ENCODE results near the gene MYZAP.

DNA sequence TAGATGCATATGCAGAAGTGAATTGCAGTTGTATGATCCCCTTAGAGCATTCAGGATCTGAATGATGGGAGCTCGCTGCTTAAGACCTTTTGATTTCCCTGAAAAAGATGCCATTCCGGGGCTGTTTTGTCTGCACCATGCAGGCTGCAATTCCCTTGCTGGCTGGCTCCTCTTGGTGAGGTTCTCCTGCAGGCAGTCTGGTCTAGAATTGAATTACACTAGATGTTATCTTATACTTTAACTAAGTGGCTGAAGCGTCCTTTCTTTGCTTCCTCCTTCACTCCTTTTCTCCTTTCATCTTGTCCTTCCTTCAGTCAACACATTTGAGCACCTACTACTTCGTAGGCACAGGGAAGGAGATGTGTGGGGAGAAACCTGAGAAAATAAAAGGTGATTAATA, 18.6 kb upstream of the MYZAP start:
- TF ChIP-seq GABPA (IDR thresholded peaks at IDR 0.05 in 1 of 2, conservative IDR thresholded peaks at IDR 0.05 in 1 of 2) = no peak
- no peak for TF ChIP-seq CTCF (IDR thresholded peaks at IDR 0.05; ENCODE audit: low read depth, low read length, missing input control)
- TF ChIP-seq, protein P1, sequence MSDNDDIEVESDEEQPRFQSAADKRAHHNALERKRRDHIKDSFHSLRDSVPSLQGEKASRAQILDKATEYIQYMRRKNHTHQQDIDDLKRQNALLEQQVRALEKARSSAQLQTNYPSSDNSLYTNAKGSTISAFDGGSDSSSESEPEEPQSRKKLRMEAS (IDR thresholded peaks at IDR 0.05) = no peak
- TF ChIP-seq, protein P2, sequence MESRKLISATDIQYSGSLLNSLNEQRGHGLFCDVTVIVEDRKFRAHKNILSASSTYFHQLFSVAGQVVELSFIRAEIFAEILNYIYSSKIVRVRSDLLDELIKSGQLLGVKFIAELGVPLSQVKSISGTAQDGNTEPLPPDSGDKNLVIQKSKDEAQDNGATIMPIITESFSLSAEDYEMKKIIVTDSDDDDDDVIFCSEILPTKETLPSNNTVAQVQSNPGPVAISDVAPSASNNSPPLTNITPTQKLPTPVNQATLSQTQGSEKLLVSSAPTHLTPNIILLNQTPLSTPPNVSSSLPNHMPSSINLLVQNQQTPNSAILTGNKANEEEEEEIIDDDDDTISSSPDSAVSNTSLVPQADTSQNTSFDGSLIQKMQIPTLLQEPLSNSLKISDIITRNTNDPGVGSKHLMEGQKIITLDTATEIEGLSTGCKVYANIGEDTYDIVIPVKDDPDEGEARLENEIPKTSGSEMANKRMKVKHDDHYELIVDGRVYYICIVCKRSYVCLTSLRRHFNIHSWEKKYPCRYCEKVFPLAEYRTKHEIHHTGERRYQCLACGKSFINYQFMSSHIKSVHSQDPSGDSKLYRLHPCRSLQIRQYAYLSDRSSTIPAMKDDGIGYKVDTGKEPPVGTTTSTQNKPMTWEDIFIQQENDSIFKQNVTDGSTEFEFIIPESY (IDR thresholded peaks at IDR 0.05) = no peak
- TF ChIP-seq, protein P3, sequence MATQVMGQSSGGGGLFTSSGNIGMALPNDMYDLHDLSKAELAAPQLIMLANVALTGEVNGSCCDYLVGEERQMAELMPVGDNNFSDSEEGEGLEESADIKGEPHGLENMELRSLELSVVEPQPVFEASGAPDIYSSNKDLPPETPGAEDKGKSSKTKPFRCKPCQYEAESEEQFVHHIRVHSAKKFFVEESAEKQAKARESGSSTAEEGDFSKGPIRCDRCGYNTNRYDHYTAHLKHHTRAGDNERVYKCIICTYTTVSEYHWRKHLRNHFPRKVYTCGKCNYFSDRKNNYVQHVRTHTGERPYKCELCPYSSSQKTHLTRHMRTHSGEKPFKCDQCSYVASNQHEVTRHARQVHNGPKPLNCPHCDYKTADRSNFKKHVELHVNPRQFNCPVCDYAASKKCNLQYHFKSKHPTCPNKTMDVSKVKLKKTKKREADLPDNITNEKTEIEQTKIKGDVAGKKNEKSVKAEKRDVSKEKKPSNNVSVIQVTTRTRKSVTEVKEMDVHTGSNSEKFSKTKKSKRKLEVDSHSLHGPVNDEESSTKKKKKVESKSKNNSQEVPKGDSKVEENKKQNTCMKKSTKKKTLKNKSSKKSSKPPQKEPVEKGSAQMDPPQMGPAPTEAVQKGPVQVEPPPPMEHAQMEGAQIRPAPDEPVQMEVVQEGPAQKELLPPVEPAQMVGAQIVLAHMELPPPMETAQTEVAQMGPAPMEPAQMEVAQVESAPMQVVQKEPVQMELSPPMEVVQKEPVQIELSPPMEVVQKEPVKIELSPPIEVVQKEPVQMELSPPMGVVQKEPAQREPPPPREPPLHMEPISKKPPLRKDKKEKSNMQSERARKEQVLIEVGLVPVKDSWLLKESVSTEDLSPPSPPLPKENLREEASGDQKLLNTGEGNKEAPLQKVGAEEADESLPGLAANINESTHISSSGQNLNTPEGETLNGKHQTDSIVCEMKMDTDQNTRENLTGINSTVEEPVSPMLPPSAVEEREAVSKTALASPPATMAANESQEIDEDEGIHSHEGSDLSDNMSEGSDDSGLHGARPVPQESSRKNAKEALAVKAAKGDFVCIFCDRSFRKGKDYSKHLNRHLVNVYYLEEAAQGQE (IDR thresholded peaks at IDR 0.05) = no peak
- no peak for TF ChIP-seq SP1 (IDR thresholded peaks at IDR 0.05)
- no peak for TF ChIP-seq JUND (IDR thresholded peaks at IDR 0.05)
- TF ChIP-seq RXRA (IDR thresholded peaks at IDR 0.05) = no peak
- no peak for TF ChIP-seq TAF1 (conservative IDR thresholded peaks at IDR 0.05)
- no peak for TF ChIP-seq FOXA2 (IDR thresholded peaks at IDR 0.05)

All from liver (tissue), 3 donors.